PC-9 (cell line): Measurements from ENCODE around the gene SERP2. TPM values are rescaled to one million over a fixed set of nuclear protein-coding genes. Genes with fewer than 3 reads are reported as not detected.

ENCODE experiments used
- BruUV-seq: library from RNA; stranded (reverse); fragments of 400-500 nt; replicated peaks from 2 replicates; lab custom pipeline; 2021; lab: Mats Ljungman, UMichigan
- CTCF ChIA-PET: fragments of 300-600 bp; sonication (Branson Sonifier 250); formaldehyde crosslinking; loops from one replicate; lab custom pipeline; 2022; ENCODE audit warnings: antibody characterized with exemption; lab: Charles Lee
- POLR2A ChIA-PET: fragments of 300-600 bp; sonication (Branson Sonifier 250); formaldehyde crosslinking; loops from one replicate; lab custom pipeline; 2022; ENCODE audit warnings: antibody characterized with exemption; ENCODE audit not compliant: unreplicated experiment; lab: Charles Lee
- DNase-seq, 2 experiments: peaks; one replicate each; pipeline versions ENCODE4 v3.0.0 to v3.0.0-alpha.2; 2015 to 2022; ENCODE audit warnings: mixed read lengths in 1 of 2
- H2AFZ ChIP-seq: fragments of 200-600 bp; sonication (generic); 2 replicates; pipeline ENCODE4 v1.8.1; 2017; ENCODE audit warnings: antibody characterized with exemption
- H3F3A ChIP-seq: fragments of 200-600 bp; sonication (generic); 2 replicates; pipeline ENCODE4 v1.8.1; 2017; ENCODE audit warnings: antibody characterized with exemption, mild to moderate bottlenecking, low read depth; ENCODE audit not compliant: insufficient read depth
- H3K27ac ChIP-seq: fragments of 200-600 bp; sonication (generic); 2 replicates; pipeline ENCODE4 v1.6.1; 2016; ENCODE audit warnings: mixed run types
- H3K27me3 ChIP-seq: fragments of 200-600 bp; sonication (generic); 2 replicates; pipeline ENCODE4 v1.6.1; 2016; ENCODE audit warnings: low read depth, mixed run types; ENCODE audit not compliant: insufficient read depth
- H3K36me3 ChIP-seq: fragments of 200-600 bp; sonication (generic); 2 replicates; pipeline ENCODE4 v1.6.1; 2016; ENCODE audit warnings: low read depth, mixed run types
- H3K4me1 ChIP-seq: fragments of 200-600 bp; sonication (generic); replicated peaks from 2 replicates; pipeline ENCODE4 v1.6.1; 2016; ENCODE audit warnings: mixed run types; ENCODE audit not compliant: insufficient read depth
- H3K4me2 ChIP-seq: fragments of 200-600 bp; sonication (generic); 2 replicates; pipeline ENCODE4 v1.6.1; 2017; ENCODE audit warnings: mixed run types
- H3K4me3 ChIP-seq: fragments of 200-600 bp; sonication (generic); 2 replicates; pipeline ENCODE4 v1.6.1; 2016; ENCODE audit warnings: mixed run types
- H3K79me2 ChIP-seq: fragments of 200-600 bp; sonication (generic); 2 replicates; pipeline ENCODE4 v1.6.1; 2017; ENCODE audit warnings: low read depth, mixed run types
- H3K9me2 ChIP-seq: fragments of 200-600 bp; sonication (generic); 2 replicates; pipeline ENCODE4 v1.8.1; 2017; ENCODE audit warnings: mild to moderate bottlenecking; ENCODE audit not compliant: insufficient read depth
- H3K9me3 ChIP-seq: fragments of 200-600 bp; sonication (generic); 2 replicates; pipeline ENCODE4 v1.8.1; 2016; ENCODE audit warnings: low read depth; ENCODE audit not compliant: insufficient read depth
- H4K20me1 ChIP-seq: fragments of 200-600 bp; sonication (generic); 2 replicates; pipeline ENCODE4 v1.8.1; 2017; ENCODE audit not compliant: insufficient read depth
- EZH2 ChIP-seq: fragments of 200-600 bp; sonication (generic); IDR thresholded peaks from 2 replicates; pipeline ENCODE4 v1.8.0; 2017; ENCODE audit warnings: antibody characterized with exemption, low read depth
- intact Hi-C: fragments of 100-400 bp; cut with micrococcal nuclease; formaldehyde crosslinking; loops from one replicate; pipeline ENCODE4 v1.10.0; 2022; ENCODE audit not compliant: unreplicated experiment
- total RNA-seq: library from RNA; stranded (reverse); gene quantifications from 2 replicates; pipeline ENCODE4 v1.2.3, GENCODE V29; 2021
- TF ChIP-seq, protein P1 (sequence below): fragments of 200-600 bp; sonication (generic); conservative IDR thresholded peaks from 2 replicates; pipeline ENCODE4 v1.6.1; 2017; ENCODE audit warnings: mixed run types, antibody characterized with exemption, mild to moderate bottlenecking, moderate library complexity

Gene SERP2
- total RNA-seq, 1 experiment from 2014 or later = 0.70 TPM

DNA sequence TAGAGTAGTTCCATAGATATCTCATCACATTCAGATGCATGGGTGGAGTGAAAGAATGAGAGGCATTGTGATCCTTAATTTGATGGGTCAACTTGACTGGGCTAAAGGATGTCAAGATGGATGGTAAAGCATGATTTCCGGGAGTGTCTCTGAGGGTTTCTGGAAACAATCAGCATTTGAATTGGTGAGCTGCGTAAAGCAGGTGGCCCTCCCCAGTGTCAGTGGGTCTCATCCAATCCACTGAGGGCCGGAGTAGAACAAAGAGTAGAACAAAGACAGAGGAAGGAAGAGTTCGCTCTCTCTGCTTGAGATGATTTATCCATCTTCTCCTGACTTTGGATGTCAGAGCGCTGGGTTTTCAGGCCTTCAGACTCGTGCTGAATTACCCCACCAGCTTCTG is 43.1 kb downstream of the SERP2 start:
- no peaks in the 10 kb centered on the region for H3K9me3 ChIP-seq
- no peaks in the 10 kb centered on the region for H3K9me2 ChIP-seq
- no peaks in the 10 kb centered on the region for H3F3A ChIP-seq
- no peak overlapping the region for H3K4me3 ChIP-seq
- H3K4me2 ChIP-seq = no peak overlapping the region
- H3K27me3 ChIP-seq = no peaks in the 10 kb centered on the region
- no peak overlapping the region for H3K27ac ChIP-seq
- H3K36me3 ChIP-seq = no peaks in the 10 kb centered on the region
- BruUV-seq = no TSS peak
- ChIA-PET POLR2A (no interaction called here), CTCF (no interaction called here)
- DNase-seq = no peak
- H4K20me1 ChIP-seq = no peaks in the 10 kb centered on the region
- no peaks in the 10 kb centered on the region for H3K79me2 ChIP-seq
- no peaks in the 10 kb centered on the region for H3K4me1 ChIP-seq
- intact Hi-C loops = no loop called here
- TF ChIP-seq, protein P1, sequence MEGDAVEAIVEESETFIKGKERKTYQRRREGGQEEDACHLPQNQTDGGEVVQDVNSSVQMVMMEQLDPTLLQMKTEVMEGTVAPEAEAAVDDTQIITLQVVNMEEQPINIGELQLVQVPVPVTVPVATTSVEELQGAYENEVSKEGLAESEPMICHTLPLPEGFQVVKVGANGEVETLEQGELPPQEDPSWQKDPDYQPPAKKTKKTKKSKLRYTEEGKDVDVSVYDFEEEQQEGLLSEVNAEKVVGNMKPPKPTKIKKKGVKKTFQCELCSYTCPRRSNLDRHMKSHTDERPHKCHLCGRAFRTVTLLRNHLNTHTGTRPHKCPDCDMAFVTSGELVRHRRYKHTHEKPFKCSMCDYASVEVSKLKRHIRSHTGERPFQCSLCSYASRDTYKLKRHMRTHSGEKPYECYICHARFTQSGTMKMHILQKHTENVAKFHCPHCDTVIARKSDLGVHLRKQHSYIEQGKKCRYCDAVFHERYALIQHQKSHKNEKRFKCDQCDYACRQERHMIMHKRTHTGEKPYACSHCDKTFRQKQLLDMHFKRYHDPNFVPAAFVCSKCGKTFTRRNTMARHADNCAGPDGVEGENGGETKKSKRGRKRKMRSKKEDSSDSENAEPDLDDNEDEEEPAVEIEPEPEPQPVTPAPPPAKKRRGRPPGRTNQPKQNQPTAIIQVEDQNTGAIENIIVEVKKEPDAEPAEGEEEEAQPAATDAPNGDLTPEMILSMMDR = no peak
- TF ChIP-seq EZH2 = no peak
- no peak overlapping the region for H2AFZ ChIP-seq

DNA sequence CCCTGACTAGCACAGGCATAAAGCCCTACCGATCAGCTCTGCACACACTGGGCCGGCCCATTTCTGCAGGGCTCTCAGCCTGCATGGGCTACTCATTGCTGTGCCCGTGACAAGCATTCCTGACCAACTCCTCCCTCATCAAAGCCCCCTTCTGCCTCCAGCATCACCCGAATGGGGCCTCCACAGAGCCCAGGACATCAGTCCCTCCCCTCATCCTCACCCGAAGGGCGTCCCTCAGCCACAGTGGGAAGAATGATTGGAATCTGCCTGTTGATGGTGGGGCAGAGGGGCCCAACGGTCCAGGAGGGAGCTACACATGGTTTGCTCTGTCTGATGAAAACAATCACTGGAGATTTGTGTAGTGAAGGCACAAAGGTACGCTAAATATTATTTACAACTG is 43.8 kb downstream of the SERP2 start:
- Histone ChIP-seq H3K9me3 (no peaks in the 10 kb centered on the region), H3K4me2 (no peak overlapping the region), H4K20me1 (no peaks in the 10 kb centered on the region), H3K9me2 (no peaks in the 10 kb centered on the region), H3F3A (no peaks in the 10 kb centered on the region), H3K27me3 (no peaks in the 10 kb centered on the region), H3K79me2 (no peaks in the 10 kb centered on the region), H2AFZ (no peak overlapping the region), H3K27ac (no peak overlapping the region), H3K4me1 (no peaks in the 10 kb centered on the region), H3K4me3 (no peak overlapping the region), H3K36me3 (no peaks in the 10 kb centered on the region)
- DNase-seq = no peak
- POLR2A ChIA-PET = no interaction called here
- CTCF ChIA-PET = no interaction called here
- intact Hi-C loops = no loop called here
- BruUV-seq = no TSS peak
- TF ChIP-seq EZH2 = no peak
- TF ChIP-seq, protein P1 = no peak

DNA sequence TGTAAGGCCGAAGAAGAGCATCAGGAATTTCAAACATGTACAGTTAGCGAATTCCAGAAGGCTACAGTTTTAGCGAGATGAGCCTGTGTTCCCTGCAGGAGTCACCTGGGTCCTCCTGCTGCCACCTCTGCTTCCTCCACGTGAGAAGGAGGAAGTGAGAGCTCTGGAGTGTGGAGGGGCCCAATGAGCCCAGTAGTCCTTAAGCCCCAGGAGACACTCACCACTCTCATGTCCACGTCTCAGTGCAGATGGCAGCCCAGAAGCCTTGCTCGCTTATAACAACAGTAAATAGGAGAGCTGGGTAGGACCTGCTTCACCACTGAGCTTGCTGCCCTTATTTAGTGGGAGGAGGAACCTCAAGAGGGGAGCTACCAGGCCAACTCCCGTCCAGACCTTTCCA is 44.3 kb downstream of the SERP2 start:
- intact Hi-C loops = no loop called here
- POLR2A ChIA-PET = no interaction called here
- H3K9me2 ChIP-seq = no peaks in the 10 kb centered on the region
- no peak for DNase-seq
- H3K79me2 ChIP-seq = no peaks in the 10 kb centered on the region
- H3K27ac ChIP-seq = no peak overlapping the region
- H3K27me3 ChIP-seq = no peaks in the 10 kb centered on the region
- H3K4me1 ChIP-seq = no peaks in the 10 kb centered on the region
- H3K4me2 ChIP-seq = no peak overlapping the region
- H3K4me3 ChIP-seq = no peak overlapping the region
- no peaks in the 10 kb centered on the region for H4K20me1 ChIP-seq
- H3K36me3 ChIP-seq = no peaks in the 10 kb centered on the region
- H3F3A ChIP-seq = no peaks in the 10 kb centered on the region
- BruUV-seq = no TSS peak
- H3K9me3 ChIP-seq = no peaks in the 10 kb centered on the region
- TF ChIP-seq, protein P1 = no peak
- TF ChIP-seq EZH2 = no peak
- H2AFZ ChIP-seq = no peak overlapping the region
- CTCF ChIA-PET = interaction anchor here (0.7 kb wide), 1 partner anchor 18 kb away, joined by 3 read pairs; no protein-coding TSS in a partner anchor
